Left lung (tissue), 10 donors: Measurements from ENCODE around the gene RCC1. TPM values are rescaled to one million over a fixed set of nuclear protein-coding genes. Genes with fewer than 3 reads are reported as not detected.
A peak's percentile ranks its signal among the peaks of the same experiment; 100 is the strongest.
"Not testable (repeated sequence)": the region's sequence is repeated elsewhere in the genome, so short reads cannot be mapped to it uniquely, and the experiment has no call there.

Source experiments
- ATAC-seq: fragments of 200-7000 bp; cut with Tn5 transposase; one replicate; pipeline ENCODE4 v1.9.1; 2020; ENCODE audit warnings: moderate library complexity
- DNase-seq, 4 donors: peaks; one replicate each; pipeline ENCODE4 v3.0.0-alpha.2; 2013 to 2020
- H3K27ac ChIP-seq, 2 donors: fragments of 200-600 bp; sonication (generic) in 1 of 2; one replicate each; pipeline versions ENCODE4 v1.5.0 to v1.8.0; 2020 to 2021
- H3K27me3 ChIP-seq, 2 donors: fragments of 200-600 bp; sonication (generic) in 1 of 2; one replicate each; pipeline versions ENCODE4 v1.5.0 to v1.8.0; 2020 to 2021
- H3K36me3 ChIP-seq, 2 donors: fragments of 200-600 bp; sonication (generic) in 1 of 2; one replicate each; pipeline versions ENCODE4 v1.5.0 to v1.8.0; 2020 to 2021
- H3K4me1 ChIP-seq, 2 donors: fragments of 200-600 bp; one replicate each; pipeline ENCODE4 v1.8.0; 2021
- H3K4me3 ChIP-seq, 2 donors: fragments of 200-600 bp; sonication (generic) in 1 of 2; one replicate each; pipeline versions ENCODE4 v1.5.0 to v1.8.0; 2020 to 2021; ENCODE audit warnings: mild to moderate bottlenecking in 1 of 2
- H3K9me3 ChIP-seq, 2 donors: fragments of 200-600 bp; sonication (generic) in 1 of 2; one replicate each; pipeline versions ENCODE4 v1.5.0 to v1.8.0; 2020 to 2021
- intact Hi-C, 2 donors: fragments of 100-400 bp; cut with DNase I; formaldehyde crosslinking; loops; one replicate each; pipeline versions ENCODE4 v1.11.2 to v1.14.2; 2022
- polyA plus RNA-seq, 6 donors: library from polyadenylated mRNA; unstranded; fragments of 120-200 nt; gene quantifications; one replicate each; pipeline ENCODE4 v1.2.1, GENCODE V29; 2013; ENCODE audit not compliant: insufficient read length in 6 of 6
- total RNA-seq, 2 donors: library from RNA; stranded (reverse); fragmentation: NEBNext Ultra II Directional; extraction: Animal tissue kit (Norgen Biotek cat#: 25700); gene quantifications; one replicate each; pipeline ENCODE4 v1.2.1, GENCODE V29; 2021
- TF ChIP-seq, protein P1 (sequence below), 2 donors: fragments of 200-600 bp; sonication (generic) in 1 of 2; IDR thresholded peaks; one replicate each; pipeline versions ENCODE4 v1.5.0 to v1.8.0; 2021; ENCODE audit warnings: antibody characterized with exemption in 2 of 2
- donor health status: DM: no; HTN: yes; CAD: no.
- donor health status: DM: no; HTN: no; CAD: no.

Gene RCC1
- total and polyA plus RNA-seq, 8 donors = 35.5 to 57.8 (median 38.7) TPM

GRCh38 chr1:28509705-28510272, 3.9 kb downstream of the RCC1 start:
- Histone ChIP-seq H3K27ac (peak overlapping the region; percentile 83 to 92), H3K4me3 (peak overlapping the region; percentile 6 to 61)
- no peak for ATAC-seq

GRCh38 chr1:28510273-28510969, 4.6 kb downstream of the RCC1 start:
- TF ChIP-seq, protein P1, sequence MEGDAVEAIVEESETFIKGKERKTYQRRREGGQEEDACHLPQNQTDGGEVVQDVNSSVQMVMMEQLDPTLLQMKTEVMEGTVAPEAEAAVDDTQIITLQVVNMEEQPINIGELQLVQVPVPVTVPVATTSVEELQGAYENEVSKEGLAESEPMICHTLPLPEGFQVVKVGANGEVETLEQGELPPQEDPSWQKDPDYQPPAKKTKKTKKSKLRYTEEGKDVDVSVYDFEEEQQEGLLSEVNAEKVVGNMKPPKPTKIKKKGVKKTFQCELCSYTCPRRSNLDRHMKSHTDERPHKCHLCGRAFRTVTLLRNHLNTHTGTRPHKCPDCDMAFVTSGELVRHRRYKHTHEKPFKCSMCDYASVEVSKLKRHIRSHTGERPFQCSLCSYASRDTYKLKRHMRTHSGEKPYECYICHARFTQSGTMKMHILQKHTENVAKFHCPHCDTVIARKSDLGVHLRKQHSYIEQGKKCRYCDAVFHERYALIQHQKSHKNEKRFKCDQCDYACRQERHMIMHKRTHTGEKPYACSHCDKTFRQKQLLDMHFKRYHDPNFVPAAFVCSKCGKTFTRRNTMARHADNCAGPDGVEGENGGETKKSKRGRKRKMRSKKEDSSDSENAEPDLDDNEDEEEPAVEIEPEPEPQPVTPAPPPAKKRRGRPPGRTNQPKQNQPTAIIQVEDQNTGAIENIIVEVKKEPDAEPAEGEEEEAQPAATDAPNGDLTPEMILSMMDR (IDR thresholded peaks at IDR 0.05) = no peak
- no peaks in the 10 kb centered on the region for H3K9me3 ChIP-seq
- H3K4me1 ChIP-seq = peaks cover 32 to 62% of the 10 kb centered on the region in 2 donors
- no peaks in the 10 kb centered on the region for H3K27me3 ChIP-seq
- H3K4me3 ChIP-seq = peak overlapping the region in 1 of 2 donors; percentile 61
- ATAC-seq = no peak
- H3K27ac ChIP-seq = peak overlapping the region; percentile 83 to 92
- no peak for DNase-seq
- intact Hi-C loops = no loop called here
- peaks cover 0 to 88% of the 10 kb centered on the region in 2 donors for H3K36me3 ChIP-seq

More at GRCh38 chr1:28509705-28510272, 3.9 kb downstream of the RCC1 start:
- peaks cover 0 to 82% of the 10 kb centered on the region in 2 donors for H3K36me3 ChIP-seq
- no peaks in the 10 kb centered on the region for H3K9me3 ChIP-seq
- TF ChIP-seq, protein P1 (IDR thresholded peaks at IDR 0.05) = no peak
- intact Hi-C loops = no loop called here
- H3K27me3 ChIP-seq = no peaks in the 10 kb centered on the region
- H3K4me1 ChIP-seq = peaks cover 32 to 66% of the 10 kb centered on the region in 2 donors
- no peak for DNase-seq

DNA sequence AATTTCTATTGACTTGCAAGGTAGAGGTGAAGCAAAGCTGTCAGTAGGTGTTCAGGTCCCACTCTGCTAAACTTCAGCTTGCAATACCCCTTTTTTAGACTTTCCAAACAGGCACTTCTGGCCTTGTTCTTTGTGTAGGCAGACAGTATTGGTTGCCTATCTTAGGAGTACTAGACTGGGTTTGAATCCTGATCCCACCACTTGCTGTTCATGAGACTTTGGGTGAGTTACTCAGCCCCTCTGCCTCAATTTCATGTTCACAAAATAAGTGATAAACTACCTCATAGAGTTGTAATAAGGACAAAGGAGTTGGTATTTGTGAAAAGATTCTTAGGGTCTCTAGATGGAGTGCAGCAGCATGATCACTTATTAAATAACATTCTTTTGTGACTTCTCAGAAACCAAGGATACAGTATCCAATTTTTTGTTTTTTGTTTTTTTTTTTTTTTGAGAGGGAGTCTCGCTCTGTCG, 5.2 kb downstream of the RCC1 start:
- H3K27ac ChIP-seq = peak overlapping the region in 1 of 2 donors; percentile 92
- peaks cover 0 to 89% of the 10 kb centered on the region in 2 donors for H3K36me3 ChIP-seq
- no peaks in the 10 kb centered on the region for H3K9me3 ChIP-seq
- intact Hi-C loops = no loop called here
- DNase-seq (no peak), ATAC-seq (no peak)
- H3K4me1 ChIP-seq = peaks cover 32 to 62% of the 10 kb centered on the region in 2 donors
- no peaks in the 10 kb centered on the region for H3K27me3 ChIP-seq
- TF ChIP-seq, protein P1 (IDR thresholded peaks at IDR 0.05) = no peak
- peak overlapping the region in 1 of 2 donors; percentile 61 for H3K4me3 ChIP-seq

DNA sequence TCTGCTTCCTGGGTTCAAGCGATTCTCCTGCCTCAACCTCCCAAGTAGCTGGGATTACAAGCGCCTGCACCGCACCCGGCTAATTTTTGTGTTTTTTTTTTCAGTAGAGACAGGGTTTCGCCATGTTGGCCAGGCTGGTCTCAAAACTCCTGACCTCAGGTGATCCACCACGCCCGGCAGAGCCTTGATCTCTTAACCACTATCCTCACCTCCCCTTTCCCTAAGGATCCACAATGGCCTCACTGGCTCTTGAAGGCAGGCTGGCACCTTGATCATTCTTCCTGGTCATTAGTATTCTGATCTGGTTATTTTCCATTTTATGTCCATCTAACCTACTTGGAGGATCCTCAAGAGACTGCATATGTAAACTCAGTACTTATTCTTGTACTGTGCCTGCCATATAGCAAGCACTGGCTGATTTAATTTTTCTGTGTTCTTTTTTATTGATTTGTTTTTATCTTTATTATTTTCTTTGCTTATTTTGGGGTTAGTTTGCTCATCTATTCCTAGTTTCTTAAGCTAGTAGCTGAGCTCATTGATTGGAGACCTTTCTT, 6.3 kb downstream of the RCC1 start:
- TF ChIP-seq, protein P1 (IDR thresholded peaks at IDR 0.05) = no peak
- Histone ChIP-seq H3K4me3 (peak overlapping the region in 1 of 2 donors; percentile 61), H3K4me1 (peaks cover 32 to 63% of the 10 kb centered on the region in 2 donors), H3K27me3 (no peaks in the 10 kb centered on the region), H3K27ac (peak overlapping the region in 1 of 2 donors; percentile 37), H3K9me3 (no peaks in the 10 kb centered on the region), H3K36me3 (peaks cover 0 to 83% of the 10 kb centered on the region in 2 donors)
- intact Hi-C loops = no loop called here
- DNase-seq (no peak), ATAC-seq (no peak)

DNA sequence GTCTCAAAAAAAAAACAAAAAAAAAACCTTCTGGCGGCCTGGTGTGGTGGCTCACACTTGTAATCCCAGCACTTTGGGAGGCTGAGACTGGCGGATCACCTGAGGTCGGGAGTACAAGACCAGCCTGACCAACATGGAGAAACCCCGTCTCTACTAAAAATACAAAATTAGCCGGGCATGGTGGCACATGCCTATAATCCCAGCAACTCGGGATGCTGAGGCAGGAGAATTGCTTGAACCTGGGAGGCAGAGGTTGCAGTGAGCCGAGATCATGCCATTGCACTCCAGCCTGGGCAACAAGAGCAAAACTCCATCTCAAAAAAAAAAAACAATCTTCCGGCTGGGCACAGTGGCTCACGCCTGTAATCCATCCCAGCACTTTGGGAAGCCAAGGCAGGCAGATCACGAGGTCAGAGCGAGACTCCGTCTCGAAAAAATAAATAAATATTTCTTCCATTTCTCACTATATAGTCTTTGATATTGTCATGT, 8.6 kb downstream of the RCC1 start:
- intact Hi-C loops, H3K27ac ChIP-seq: not testable (repeated sequence)

More for the DNA sequence above, 8.6 kb downstream of the RCC1 start:
- Histone ChIP-seq H3K4me1 (peaks cover 19 to 63% of the 10 kb centered on the region in 2 donors), H3K36me3 (peaks cover 0 to 60% of the 10 kb centered on the region in 2 donors)
- H3K27me3 ChIP-seq, DNase-seq, ATAC-seq, H3K9me3 ChIP-seq, H3K4me3 ChIP-seq: not testable (repeated sequence)
